NCI-H2196 (cell line): Measurements from ENCODE around the gene TNPO1.
"Not testable (repeated sequence)": the region's sequence is repeated elsewhere in the genome, so short reads cannot be mapped to it uniquely, and the experiment has no call there.

ENCODE experiments used
- DNase-seq: peaks from one replicate; lab custom pipeline; 2025; ENCODE audit not compliant: unreplicated experiment; lab: John Stamatoyannopoulos, UW

TNPO1 gene

DNA sequence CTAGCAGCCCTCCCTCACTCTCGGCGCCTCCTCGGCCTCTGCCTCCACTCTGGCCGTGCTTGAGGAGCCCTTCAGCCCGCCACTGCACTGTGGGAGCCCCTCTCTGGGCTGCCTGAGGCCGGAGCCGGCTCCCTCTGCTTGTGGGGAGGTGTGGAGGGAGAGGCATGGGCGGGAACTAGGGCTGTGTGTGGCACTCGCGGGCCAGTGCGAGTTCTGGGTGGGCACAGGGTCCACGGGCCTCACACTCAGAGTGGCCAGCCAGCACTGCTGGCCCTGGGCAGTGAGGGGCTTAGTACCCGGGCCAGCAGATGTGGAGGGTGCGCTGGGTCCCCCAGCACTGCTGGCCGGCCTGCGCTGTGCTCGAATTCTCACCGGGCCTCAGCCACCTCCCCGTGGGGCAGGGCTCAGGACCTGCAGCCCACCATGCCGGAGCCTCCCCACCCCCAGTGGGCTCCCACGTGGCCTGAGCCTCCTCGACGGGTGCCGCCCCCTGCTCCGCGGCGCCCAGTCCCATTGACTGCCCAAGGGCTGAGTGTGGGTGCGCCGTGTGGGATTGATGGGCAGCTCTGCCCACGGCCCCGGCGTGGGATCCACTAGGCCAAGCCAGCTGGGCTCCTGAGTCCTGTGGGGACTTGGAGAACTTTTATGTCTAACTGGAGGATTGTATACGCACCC, 109.0 kb downstream of the TNPO1 start:
- DNase-seq: no peak

- DNase-seq: not testable (repeated sequence)
These were observed 116.2 kb downstream of the TNPO1 start for GRCh38 chr5:72932686-72933085.

DNA sequence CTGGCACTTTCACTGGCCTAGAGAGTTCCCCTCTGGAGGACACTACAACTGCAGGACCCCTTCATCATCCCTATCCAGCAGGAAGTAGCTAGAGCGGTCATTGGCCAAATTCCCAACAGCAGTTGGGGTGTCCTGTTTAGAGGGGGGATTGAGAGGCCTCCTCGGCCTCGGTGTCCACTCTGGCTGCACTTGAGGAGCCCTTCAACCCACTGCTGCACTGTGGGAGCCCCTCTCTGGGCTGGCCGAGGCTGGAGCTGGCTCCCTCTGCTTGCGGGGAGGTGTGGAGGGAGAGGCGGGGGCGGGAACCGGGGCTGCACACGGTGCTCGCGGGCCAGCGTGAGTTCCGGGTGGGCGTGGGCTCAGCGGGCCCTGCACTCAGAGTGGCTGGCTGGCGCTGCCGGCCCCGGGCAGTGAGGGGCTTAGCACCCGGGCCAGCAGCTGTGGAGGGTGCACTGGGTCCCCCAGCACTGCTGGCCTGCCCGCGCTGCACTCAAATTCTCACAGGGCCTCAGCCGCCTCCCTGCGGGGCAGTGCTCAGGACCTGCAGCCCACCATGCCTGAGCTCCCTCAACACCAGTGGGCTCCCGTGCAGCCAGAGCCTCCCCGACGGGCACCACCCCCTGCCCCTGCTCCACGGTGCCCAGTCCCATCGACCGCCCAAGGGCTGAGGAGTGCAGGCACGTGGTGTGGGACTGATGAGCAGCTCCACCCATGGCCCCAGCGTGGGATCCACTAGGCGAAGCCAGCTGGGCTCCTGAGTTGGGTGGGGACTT, 118.7 kb downstream of the TNPO1 start:
- DNase-seq: not testable (repeated sequence)

GRCh38 chr5:72936893-72937292, 120.4 kb downstream of the TNPO1 start:
- DNase-seq: no peak

DNA sequence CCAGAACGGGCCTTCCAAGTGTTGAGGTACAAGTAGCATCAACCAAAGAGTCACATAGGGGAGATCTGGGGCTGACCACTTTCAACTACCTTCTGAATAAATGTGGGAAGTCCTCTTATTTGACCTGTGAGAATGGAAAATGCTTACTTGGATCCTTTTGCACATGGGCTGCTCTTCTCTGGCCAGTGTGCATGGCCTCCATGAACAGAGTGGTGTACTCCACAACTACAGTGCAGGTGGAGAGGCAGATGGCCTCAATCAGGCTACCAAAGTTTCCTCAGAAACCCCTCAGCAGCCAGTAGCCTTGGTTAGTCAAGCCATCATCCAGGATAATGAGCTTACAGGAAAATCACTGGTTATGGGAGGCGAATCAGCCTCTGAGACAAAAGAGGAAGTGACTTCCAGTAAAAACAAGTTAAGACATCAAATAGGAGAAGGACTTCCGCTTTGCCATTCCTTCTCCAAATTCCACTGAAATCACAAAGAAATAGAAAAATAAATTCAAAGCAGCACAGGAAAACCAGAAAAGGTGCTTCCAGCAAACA, 121.1 kb downstream of the TNPO1 start:
- no peak for DNase-seq

DNA sequence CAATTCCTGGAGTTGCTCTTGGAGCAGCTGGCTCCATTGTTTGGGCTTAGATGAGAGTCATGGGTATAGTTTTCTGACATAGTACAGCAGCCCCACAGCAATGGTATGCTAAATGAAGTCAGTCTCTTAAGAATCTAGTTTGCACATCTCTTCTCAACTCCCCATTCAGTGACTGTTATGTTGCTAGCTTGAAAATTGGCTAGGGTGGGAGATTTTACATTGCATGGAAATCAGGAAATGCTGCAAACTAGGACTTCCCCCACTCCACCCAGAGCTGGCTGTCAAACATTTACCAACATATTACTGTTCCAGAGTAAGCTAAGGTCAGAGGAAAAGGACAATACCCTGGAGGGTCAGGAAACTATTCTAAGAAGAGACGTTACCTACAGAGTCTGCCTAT, 121.7 kb downstream of the TNPO1 start:
- no peak for DNase-seq

GRCh38 chr5:72940082-72940481, 123.6 kb downstream of the TNPO1 start:
- DNase-seq: no peak

GRCh38 chr5:72943307-72943706, 126.8 kb downstream of the TNPO1 start:
- DNase-seq: no peak

GRCh38 chr5:72947498-72947897, 131.0 kb downstream of the TNPO1 start:
- DNase-seq: no peak

- DNase-seq: no peak
These were observed 133.0 kb downstream of the TNPO1 start for GRCh38 chr5:72949481-72949880.

- no peak for DNase-seq
These were observed 135.4 kb downstream of the TNPO1 start for GRCh38 chr5:72951671-72952468.

DNA sequence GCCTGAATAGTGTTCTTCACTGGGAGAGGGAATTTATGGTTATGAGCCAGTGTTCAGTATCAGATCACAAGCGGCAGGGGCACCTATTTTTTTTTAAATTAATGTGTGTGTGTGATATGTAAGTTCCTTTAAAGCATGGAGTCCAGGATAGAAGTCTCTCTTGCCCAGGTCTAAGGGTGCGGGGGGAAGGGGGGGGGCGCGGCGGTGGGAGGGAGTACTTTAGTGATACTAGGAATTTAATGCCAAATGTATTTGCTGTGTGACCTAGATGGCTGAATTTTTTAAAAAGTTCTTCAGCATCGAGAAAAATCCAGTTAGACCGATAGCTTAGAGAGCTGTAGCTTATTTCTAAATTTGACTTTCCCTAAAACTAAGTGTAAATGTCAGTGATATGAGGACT, 137.9 kb downstream of the TNPO1 start:
- no peak for DNase-seq

GRCh38 chr5:72955143-72955767, 138.8 kb downstream of the TNPO1 start:
- DNase-seq: peak; percentile 70

GRCh38 chr5:72955768-72956323, 139.4 kb downstream of the TNPO1 start, which contains the start of gene FCHO2:
FCHO2 (plus strand) TSS chr5:72956041; CDS start chr5:72956097, 56 bp downstream.
- DNase-seq: peak; percentile 87

DNA sequence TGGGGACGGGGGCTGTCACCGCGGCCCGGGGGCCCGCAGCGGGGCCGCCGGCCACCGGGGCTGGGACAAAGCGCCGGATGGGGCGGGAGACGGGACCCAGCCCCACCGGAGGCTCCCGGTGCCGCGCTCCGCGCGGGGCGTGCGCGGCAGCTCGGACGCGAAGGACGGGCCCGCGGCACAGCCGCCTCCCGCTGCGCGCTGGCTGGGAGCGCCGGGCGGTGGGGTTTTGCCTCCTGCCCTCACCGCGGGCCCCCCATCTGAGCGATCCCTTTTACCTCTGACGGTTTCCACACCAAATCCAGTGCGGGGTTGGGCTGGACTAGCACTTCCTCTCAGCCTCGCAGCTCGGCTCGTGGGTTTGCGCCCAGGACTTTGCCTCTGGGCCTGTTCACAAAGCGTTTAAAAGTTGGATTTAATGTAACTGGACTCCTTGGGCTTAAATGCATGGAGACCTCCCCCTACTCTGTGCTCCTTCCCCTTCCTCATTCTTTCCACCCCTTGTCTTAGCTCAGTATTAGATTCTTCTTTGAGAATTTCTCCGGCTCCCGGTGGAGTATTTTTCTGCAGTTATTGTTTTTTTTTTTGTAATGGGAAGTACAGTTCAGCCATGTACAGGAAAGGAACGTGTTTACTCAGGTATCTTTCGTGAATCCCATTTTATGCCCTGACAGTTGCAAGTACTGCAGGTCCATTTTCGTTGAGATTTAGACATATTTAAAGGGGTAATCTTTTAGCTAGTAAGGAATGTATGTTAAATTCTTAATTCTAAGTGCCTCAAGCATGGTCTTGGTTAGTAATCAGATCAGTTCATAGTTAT, 140.1 kb downstream of the TNPO1 start:
- no peak for DNase-seq

- DNase-seq: no peak
These were observed 140.9 kb downstream of the TNPO1 start for GRCh38 chr5:72957337-72957736.

GRCh38 chr5:72959257-72959656, 142.8 kb downstream of the TNPO1 start:
- no peak for DNase-seq
